Stimulated activated CD4-positive, alpha-beta T cell treated with anti-CD3 and anti-CD28 coated beads, Interleukin-1b, Interleukin-23, amount 100 ng/mL, for 24 hours (primary cell): ENCODE results near the gene SH3RF2.
"Not testable (repeated sequence)": the region's sequence is repeated elsewhere in the genome, so short reads cannot be mapped to it uniquely, and the experiment has no call there.

ENCODE experiments used
- DNase-seq, 4 experiments: peaks; one replicate each; pipeline ENCODE4 v3.0.0-alpha.2; 2020; ENCODE audit warnings: low read depth in 4 of 4, low spot score in 1 of 4

The SH3RF2 gene

GRCh38 chr5:146005723-146006122 lies 69.3 kb downstream of the SH3RF2 start:
- DNase-seq = no peak

DNA sequence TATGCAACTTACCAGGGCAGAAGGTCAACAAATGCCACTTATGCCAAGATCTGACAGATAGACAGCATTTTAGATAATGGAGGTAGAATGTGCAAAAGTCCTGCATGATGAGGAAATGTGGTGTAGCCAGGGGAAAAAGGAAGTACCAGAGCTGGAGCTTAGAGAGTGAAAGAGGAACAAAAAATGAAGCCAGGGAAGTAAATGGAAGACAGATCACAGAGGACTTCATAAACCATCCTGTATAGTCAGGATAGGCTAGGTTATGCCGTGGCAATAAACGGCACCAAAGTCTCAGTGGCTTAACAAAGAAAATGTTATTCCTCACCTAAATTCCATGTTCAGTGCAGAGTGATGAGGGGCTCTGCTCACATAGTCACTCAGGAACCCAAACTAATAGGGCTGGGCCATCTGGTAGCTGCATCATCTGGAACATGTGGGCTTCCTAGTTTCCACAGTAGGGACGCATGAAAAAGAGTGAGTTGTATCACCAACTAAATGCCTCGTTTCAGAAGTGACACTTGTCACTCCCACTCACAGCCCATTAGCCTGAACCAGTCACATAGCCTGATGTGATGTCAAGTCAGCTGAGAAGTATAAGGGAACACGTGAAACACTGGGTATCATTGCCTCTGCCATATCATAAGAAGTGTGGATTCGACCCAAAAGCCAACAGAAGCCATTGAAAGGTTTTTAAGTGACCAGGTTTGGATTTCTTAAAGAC lies 70.3 kb downstream of the SH3RF2 start:
- no peak for DNase-seq

DNA sequence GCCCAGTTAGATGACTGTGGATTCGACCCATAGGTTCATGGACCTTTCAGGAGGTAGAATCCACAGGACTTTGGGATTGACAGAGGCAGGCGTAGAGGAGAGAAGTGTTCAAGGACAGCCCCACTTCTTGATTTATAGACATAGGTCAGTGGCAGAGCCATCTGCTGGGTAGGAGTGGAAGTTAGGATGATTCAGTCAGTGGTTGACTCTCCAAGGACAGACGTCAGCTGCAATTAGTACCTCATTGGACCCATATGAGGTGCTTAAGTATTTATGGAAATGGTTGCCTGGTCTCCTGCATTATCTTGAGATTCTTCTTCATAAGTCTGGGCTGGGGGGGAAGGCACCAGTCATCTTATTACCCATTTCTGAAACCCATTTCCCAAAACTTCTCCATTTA lies 70.9 kb downstream of the SH3RF2 start:
- no peak for DNase-seq

DNA sequence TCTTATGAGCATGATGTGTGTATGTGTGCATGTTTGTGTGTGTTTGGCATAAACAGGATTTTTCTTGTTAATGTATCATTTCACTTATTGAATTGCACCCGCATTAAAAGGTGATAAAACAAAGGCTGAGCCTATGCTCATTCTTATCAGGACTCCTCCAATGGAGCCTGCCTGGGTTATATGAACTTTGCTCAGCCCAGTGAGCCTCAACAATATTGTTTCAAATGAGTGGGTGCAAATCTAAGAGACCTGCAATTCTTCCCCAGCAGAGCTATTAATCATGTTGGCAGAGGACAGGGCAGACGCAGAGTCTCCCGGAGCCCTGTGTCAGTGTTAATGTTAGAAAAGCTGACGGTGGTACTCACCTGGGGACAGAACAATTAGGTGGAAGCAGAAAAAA lies 71.6 kb downstream of the SH3RF2 start:
- DNase-seq = no peak

- no peak for DNase-seq
Measured at GRCh38 chr5:146009020-146009419, 72.6 kb downstream of the SH3RF2 start.

DNA sequence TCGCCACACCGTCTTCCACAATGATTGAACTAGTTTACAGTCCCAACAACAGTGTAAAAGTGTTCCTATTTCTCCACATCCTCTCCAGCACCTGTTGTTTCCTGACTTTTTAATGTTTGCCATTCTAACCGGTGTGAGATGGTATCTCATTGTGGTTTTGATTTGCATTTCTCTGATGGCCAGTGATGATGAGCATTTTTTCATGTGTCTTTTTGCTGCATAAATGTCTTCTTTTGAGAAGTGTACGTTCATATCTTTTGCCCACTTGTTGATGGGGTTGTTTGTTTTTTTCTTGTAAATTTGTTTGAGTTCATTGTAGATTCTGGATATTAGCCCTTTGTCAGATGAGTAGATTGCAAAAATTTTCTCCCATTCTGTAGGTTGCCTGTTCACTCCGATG lies 74.1 kb downstream of the SH3RF2 start:
- not testable (repeated sequence) for DNase-seq

DNA sequence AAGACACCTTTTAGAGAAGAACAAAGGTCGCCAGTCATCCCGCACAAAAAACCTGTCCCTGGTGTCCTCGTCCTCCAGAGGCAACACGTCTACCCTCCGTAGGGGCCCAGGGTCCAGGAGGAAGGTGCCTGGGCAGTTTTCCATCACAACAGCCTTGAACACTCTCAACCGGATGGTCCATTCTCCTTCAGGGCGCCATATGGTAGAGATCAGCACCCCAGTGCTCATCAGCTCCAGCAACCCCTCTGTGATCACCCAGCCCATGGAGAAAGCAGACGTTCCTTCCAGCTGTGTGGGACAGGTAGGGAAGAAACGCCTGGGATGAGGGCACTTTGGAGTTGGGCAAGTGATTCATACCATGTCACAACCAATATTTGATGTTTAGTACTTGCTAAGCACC lies 77.4 kb downstream of the SH3RF2 start:
- no peak for DNase-seq

GRCh38 chr5:146015001-146015400 lies 78.6 kb downstream of the SH3RF2 start:
- DNase-seq = no peak

DNA sequence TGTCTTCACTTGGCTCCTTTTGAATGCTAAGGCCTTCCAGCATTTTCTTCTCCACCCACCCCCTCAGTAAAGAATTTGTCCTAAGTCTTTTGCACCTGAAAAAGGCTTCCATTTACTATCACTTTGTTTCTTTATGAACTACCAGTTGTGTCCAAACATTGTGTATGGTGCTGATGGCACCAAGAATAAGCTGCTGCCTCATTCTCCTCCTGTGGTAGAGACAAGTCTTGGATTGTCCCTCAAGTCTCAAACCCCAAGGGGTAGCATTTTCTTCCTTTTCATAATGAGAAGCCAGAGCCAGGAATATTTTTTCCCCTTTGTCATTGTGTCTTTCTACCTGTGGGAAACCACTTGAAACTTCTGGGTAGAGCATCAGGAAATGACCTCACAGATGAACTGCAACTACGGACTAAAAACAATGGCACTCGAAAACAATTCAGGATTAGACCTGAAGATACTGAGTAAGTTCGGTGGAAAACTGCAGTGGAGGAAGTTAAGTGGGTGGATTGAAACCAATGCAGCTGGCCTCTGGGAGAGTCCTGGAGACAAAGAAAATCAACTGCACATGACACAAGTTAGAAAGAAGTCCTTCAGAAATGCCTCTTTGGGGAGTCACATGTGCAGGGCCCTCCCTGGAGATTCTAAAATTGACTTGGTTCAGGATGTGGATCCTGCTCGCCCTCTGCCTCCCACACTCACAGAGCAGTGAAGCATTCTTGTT lies 80.5 kb downstream of the SH3RF2 start:
- DNase-seq = no peak

GRCh38 chr5:146018514-146019375 lies 82.4 kb downstream of the SH3RF2 start:
- DNase-seq = no peak

DNA sequence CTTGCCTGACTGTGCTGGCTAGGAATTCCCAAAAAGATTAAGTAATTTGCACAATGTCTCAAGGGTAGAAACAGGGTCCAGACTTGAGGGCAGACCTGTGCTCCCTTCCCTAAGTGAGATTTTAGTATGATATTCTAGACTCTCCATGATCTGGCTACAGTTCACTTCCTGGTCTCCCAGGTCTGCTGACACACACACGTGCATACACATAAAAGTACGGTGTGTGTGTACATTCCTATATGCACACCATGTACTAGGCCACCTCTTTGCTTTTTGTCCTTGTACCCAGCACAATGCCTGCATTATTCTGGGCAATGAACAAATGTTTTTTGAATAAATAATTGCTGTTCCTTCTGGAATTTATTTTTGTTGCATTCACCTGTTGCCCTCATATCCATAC lies 83.7 kb downstream of the SH3RF2 start:
- DNase-seq = no peak

GRCh38 chr5:146024034-146024433 lies 87.7 kb downstream of the SH3RF2 start:
- no peak for DNase-seq

GRCh38 chr5:146025114-146025680 lies 88.8 kb downstream of the SH3RF2 start:
- no peak for DNase-seq

DNA sequence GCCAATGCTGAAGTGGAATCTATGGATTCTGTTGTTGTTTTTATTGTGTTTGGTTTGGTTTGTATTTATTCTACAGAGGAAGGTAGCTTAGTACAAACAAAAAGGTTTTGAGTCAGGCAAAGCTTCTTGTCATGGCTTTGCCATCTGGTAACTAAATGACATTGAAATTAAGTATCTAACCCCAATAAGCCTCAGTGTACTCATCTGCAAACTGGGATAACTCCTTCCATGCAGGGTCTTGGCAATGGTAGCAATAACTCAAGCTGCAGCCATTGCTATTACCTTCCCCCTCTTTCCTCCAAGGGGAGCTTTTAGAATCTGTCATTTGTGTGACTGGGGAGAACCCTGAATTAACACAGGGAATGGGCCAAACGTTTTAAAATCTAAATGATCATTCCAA lies 89.3 kb downstream of the SH3RF2 start:
- no peak for DNase-seq

- DNase-seq = no peak
Measured at GRCh38 chr5:146026307-146027010, 90.1 kb downstream of the SH3RF2 start.

GRCh38 chr5:146027751-146028150 lies 91.4 kb downstream of the SH3RF2 start:
- no peak for DNase-seq

DNA sequence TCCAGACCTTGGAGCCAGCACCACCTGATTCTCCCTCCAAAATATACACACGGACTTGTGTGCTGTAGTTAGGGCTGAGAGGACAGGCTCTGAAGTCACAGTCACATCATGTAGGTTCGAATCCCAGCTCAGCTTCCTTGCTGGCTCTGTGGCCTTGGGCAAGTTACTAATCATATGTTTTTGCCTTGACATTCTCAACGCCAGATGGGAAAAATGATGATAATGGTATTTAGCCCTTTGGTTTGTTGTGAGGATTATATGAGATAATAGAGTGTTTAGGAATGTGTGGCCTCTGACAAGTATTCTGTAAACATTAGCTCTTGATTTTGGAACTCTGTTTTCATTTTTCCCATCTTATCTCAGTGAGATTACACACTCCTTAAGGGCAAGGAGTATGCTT lies 96.5 kb downstream of the SH3RF2 start:
- no peak for DNase-seq

DNA sequence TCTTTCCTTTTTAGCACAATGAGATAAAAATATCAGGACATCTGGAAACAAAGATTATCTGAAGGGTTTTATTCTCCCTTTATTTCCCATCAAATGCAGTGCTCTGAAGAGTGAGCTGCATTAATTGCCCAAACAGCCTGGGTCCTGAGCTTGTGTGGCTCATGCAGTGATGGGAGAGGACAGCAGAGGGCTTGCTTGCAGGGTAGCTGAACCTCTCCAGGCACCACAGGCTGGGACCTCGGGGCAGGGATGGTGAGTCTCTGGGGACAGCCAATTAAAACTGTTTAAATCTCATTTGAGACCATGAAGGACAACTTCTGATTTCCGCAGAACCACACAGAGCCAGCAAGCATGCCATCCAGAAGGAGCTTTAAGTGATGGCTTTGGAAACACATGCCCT lies 97.7 kb downstream of the SH3RF2 start:
- no peak for DNase-seq

DNA sequence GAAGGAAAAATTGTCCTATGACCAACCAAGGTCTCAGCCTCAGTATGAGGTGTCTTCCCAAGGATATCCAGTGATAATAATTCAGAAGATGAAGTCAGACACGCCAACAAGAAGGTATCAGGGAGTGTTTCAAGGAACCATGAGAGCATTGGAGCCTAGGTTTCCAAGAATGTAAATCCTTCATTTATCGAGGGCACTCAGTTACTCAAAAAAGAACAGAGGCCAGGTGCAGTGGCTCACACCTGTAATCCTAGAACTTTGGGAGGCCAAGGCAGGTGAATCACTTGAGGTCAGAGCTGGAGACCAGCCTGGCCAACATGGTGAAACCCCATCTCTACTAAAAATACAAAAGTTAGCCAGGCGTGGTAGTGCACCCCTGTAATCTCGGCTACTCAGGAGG lies 98.2 kb downstream of the SH3RF2 start:
- DNase-seq = no peak

- no peak for DNase-seq
Measured at GRCh38 chr5:146039420-146039819, 103.0 kb downstream of the SH3RF2 start.

DNA sequence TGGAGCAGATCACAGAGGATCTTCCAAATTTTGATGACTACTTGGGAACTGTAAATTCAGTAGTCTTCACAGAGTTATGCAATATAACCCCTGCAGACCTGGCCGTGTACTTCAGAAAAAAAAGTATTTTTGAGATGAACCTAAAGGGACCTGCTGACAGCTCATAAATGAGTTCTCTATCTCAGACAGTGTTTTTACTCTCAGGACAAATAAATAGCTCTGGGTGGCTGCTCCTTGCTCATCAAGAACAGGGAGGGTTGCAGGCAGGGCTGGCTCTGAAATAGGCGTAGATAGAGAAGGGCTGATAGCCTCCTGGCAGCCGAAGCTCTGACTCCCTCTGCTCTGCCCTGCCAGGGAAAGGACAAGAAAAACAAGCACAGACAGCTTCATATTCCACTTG lies 104.1 kb downstream of the SH3RF2 start:
- no peak for DNase-seq
